Measurements from ENCODE around the gene INPP4A. TPM values are rescaled to one million over a fixed set of nuclear protein-coding genes. Genes with fewer than 3 reads are reported as not detected.
"Not testable (repeated sequence)": the region's sequence is repeated elsewhere in the genome, so short reads cannot be mapped to it uniquely, and the experiment has no call there.

INPP4A gene
- total and polyA plus RNA-seq, 2 of the 13 experiments (the other 11 are each of a cell fraction or from before 2014, with no cell fraction given) = 10.1 to 10.9 TPM

DNA sequence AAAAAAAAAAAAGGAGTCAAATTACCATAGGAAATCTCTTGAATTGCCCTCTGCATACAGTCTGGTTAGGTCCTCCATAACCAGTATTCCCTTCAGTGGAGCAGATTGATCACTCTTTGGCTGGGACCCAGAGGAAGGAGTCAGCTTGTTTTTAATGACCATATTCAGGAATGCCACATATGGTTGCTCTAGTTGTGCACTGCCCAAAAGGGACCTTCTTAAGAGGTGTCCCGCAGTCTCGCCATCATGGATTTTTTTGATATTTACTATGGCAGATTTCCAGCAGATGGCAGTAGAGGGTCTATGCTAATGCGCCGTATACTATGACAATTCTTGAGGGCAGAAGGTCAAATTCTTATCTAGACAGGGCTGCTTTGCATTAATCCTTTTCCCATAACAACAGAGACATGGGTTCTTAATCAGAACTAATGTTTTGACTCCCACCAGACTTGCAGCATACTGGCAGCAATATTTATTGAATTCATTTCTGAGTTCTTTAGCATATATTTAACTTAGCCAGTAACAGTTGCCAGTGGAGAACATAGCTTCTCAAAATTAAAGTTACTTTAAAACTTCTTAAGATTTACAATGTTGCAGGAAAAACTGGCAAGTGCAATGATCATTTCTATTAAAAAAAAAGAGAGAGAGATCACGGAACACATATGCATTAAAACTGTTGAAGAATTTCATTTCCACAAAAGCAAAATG, 31.8 kb upstream of the INPP4A start (continued):
- TF ChIP-seq RORA (CRISPR knock-in tag; IDR thresholded peaks at IDR 0.05) (no peak), ZNF180 (CRISPR knock-in tag; IDR thresholded peaks at IDR 0.05; ENCODE audit: borderline replicate concordance, low read depth) (no peak), ZMYM4 (CRISPR knock-in tag; IDR thresholded peaks at IDR 0.05) (peak; percentile 38; the same call in 1 of the 2 replicates)

DNA sequence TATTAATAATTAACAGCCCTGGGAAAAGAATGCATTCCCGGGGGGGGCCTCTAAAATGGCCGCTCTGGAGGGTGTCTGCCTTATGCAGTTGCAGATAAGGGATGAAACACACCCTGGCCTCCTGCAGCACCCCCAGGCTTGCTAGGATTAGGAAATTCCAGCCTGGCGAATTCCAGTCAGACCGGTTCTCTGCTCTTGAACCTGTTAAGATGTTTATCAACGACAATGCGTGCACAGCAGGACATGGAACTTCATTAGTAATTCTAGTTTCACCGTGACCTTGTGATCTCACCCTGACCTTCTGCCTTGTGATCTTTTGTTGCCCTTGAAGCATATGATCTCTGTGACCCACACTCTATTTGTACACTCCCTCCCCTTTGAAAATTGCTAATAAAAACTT, 30.4 kb upstream of the INPP4A start:
- in situ Hi-C loops (cut with HindIII; ENCODE audit: extremely low pct_ligation_motif_present, low pct_unique_long_range_greater_than_20kb) = loop anchor here (5.0 to 25.0 kb wide), 2 partner anchors 188 to 423 kb away; no protein-coding TSS in a partner anchor
- H3K27ac ChIP-seq (ENCODE audit: extremely low read length, insufficient read depth, low read length); FAIRE-seq; intact Hi-C loops (cut with micrococcal nuclease; ENCODE audit: unreplicated experiment); H3K9ac ChIP-seq (ENCODE audit: insufficient read depth, low read depth, low read length); H3K79me2 ChIP-seq (ENCODE audit: insufficient read depth, low read length); H3K27me3 ChIP-seq (ENCODE audit: control insufficient read depth in 1 of 2, insufficient read depth in 2 of 2, low read length in 2 of 2); BruUV-seq (replicated peaks); H3K4me2 ChIP-seq (ENCODE audit: low read depth, low read length); H4K20me1 ChIP-seq (ENCODE audit: insufficient read depth, low read length); POLR2A ChIA-PET; H2AFZ ChIP-seq (ENCODE audit: low read length); H3K36me3 ChIP-seq (replicated peaks in 1 of 2; ENCODE audit: control insufficient read depth in 1 of 2, insufficient read depth in 2 of 2, low read length in 2 of 2); ATAC-seq; H3K4me3 ChIP-seq (replicated peaks in 1 of 3; ENCODE audit: insufficient read depth in 1 of 3, low read depth in 2 of 3, low read length in 3 of 3): not testable (repeated sequence)
- CTCF ChIA-PET (ENCODE audit: low intra/inter-chr PET ratio, low total read pairs) = interaction anchor here (2.9 kb wide), 1 partner anchor 187 kb away, joined by 20 read pairs; no protein-coding TSS in a partner anchor
- peaks cover 11% of the 10 kb centered on the region; the same call in 1 of the 2 replicates for H3K9me3 ChIP-seq (ENCODE audit: low read length)
- peak; percentile 32 for DNase-seq (ENCODE audit: low spot score)
- WGBS (ENCODE audit: low lambda C conversion rate) = 3% methylated on average over 7 of the region's 7 CpGs
- peaks cover 10% of the 10 kb centered on the region; the same call in 1 of the 2 replicates for H3K4me1 ChIP-seq (ENCODE audit: insufficient read depth, low read length)
- TF ChIP-seq, protein P1, sequence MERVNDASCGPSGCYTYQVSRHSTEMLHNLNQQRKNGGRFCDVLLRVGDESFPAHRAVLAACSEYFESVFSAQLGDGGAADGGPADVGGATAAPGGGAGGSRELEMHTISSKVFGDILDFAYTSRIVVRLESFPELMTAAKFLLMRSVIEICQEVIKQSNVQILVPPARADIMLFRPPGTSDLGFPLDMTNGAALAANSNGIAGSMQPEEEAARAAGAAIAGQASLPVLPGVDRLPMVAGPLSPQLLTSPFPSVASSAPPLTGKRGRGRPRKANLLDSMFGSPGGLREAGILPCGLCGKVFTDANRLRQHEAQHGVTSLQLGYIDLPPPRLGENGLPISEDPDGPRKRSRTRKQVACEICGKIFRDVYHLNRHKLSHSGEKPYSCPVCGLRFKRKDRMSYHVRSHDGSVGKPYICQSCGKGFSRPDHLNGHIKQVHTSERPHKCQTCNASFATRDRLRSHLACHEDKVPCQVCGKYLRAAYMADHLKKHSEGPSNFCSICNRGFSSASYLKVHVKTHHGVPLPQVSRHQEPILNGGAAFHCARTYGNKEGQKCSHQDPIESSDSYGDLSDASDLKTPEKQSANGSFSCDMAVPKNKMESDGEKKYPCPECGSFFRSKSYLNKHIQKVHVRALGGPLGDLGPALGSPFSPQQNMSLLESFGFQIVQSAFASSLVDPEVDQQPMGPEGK (CRISPR knock-in tag; IDR thresholded peaks at IDR 0.05) = 0 out of 2 replicates have a peak, but pooled peaks have one; percentile 48
- TF ChIP-seq HNF4A (CRISPR knock-in tag; IDR thresholded peaks at IDR 0.05) (peak; percentile 43), TRIM24 (CRISPR knock-in tag; IDR thresholded peaks at IDR 0.05) (peak; percentile 50; the same call in 1 of the 2 replicates), SETDB1 (CRISPR knock-in tag; IDR thresholded peaks at IDR 0.05; ENCODE audit: borderline replicate concordance) (peak; percentile 92; the same call in 1 of the 2 replicates), ESRRA (CRISPR knock-in tag; IDR thresholded peaks at IDR 0.05; ENCODE audit: low read depth) (peak; percentile 91), ZMYM4 (CRISPR knock-in tag; IDR thresholded peaks at IDR 0.05) (peak; percentile 62), NCOR1 (IDR thresholded peaks at IDR 0.05; ENCODE audit: borderline replicate concordance, low read length) (peak; percentile 37; the same call in 1 of the 2 replicates), RARA (CRISPR knock-in tag; IDR thresholded peaks at IDR 0.05) (peak; percentile 65; the same call in 1 of the 2 replicates), SAP130 (CRISPR knock-in tag; IDR thresholded peaks at IDR 0.05; ENCODE audit: low read depth) (peak; percentile 22; the same call in 1 of the 2 replicates)
- TF ChIP-seq, protein P2, sequence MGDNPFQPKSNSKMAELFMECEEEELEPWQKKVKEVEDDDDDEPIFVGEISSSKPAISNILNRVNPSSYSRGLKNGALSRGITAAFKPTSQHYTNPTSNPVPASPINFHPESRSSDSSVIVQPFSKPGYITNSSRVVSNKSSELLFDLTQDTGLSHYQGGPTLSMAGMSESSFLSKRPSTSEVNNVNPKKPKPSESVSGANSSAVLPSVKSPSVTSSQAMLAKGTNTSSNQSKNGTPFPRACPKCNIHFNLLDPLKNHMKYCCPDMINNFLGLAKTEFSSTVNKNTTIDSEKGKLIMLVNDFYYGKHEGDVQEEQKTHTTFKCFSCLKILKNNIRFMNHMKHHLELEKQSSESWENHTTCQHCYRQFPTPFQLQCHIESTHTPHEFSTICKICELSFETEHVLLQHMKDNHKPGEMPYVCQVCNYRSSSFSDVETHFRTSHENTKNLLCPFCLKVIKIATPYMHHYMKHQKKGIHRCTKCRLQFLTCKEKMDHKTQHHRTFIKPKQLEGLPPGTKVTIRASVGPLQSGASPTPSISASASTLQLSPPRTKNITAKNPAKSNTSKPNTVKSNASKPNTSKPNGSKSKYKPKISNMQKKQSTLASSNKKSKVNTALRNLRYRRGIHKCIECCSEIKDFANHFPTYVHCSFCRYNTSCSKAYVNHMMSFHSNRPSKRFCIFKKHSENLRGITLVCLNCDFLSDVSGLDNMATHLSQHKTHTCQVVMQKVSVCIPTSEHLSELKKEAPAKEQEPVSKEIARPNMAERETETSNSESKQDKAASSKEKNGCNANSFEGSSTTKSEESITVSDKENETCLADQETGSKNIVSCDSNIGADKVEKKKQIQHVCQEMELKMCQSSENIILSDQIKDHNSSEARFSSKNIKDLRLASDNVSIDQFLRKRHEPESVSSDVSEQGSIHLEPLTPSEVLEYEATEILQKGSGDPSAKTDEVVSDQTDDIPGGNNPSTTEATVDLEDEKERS (CRISPR knock-in tag; IDR thresholded peaks at IDR 0.05) = 0 out of 2 replicates have a peak, but pooled peaks have one; percentile 39
- TF ChIP-seq, protein P3, sequence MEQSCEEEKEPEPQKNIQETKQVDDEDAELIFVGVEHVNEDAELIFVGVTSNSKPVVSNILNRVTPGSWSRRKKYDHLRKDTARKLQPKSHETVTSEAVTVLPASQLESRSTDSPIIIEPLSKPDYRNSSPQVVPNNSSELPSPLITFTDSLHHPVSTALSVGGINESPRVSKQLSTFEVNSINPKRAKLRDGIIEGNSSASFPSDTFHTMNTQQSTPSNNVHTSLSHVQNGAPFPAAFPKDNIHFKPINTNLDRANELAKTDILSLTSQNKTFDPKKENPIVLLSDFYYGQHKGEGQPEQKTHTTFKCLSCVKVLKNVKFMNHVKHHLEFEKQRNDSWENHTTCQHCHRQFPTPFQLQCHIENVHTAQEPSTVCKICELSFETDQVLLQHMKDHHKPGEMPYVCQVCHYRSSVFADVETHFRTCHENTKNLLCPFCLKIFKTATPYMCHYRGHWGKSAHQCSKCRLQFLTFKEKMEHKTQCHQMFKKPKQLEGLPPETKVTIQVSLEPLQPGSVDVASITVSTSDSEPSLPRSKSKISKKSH (CRISPR knock-in tag; IDR thresholded peaks at IDR 0.05; ENCODE audit: borderline replicate concordance) = peak; percentile 73; the same call in 1 of the 2 replicates
